Stimulated activated CD8-positive, alpha-beta memory T cell treated with anti-CD3 and anti-CD28 coated beads, Interleukin-12 subunit alpha, Interleukin-12 subunit beta, amount 100 ng/mL, for 1 hour (primary cell): ENCODE data around the gene CLDN22.

Experiments
- DNase-seq: peaks from one replicate; pipeline ENCODE4 v3.0.0-alpha.2; 2020; ENCODE audit warnings: low read depth

Gene CLDN22

GRCh38 chr4:183276106-183276505, 44.0 kb downstream of the CLDN22 start:
- no peak for DNase-seq

GRCh38 chr4:183272384-183272783, 47.7 kb downstream of the CLDN22 start:
- DNase-seq, result no peak

- DNase-seq, result no peak
These were observed 51.5 kb downstream of the CLDN22 start for GRCh38 chr4:183268556-183268955.
